OCI-LY7 (cell line): ENCODE results near the gene EDA2R.

Experiments
- CTCF ChIP-seq: fragments of 200-600 bp; sonication (generic); conservative IDR thresholded peaks from 2 replicates; pipeline ENCODE4 v1.5.1; 2014; ENCODE audit warnings: mild to moderate bottlenecking, antibody characterized with exemption, low read length, moderate library complexity, mixed read lengths
- EZH2phosphoT487 ChIP-seq: fragments of 200-600 bp; sonication (generic); IDR thresholded peaks from 2 replicates; pipeline ENCODE4 v1.6.1; 2018; ENCODE audit warnings: low read depth, borderline replicate concordance, mild to moderate bottlenecking, mixed run types, antibody characterized with exemption, low read length, moderate library complexity, mixed read lengths

- TF ChIP-seq CTCF (no peak), EZH2phosphoT487 (no peak)
Measured at GRCh38 chrX:66632473-66632872, 6.4 kb downstream of the EDA2R start.
